ENCODE results near the gene NFE2L2. TPM values are rescaled to one million over a fixed set of nuclear protein-coding genes. Genes with fewer than 3 reads are reported as not detected.
"Not testable (repeated sequence)": the region's sequence is repeated elsewhere in the genome, so short reads cannot be mapped to it uniquely, and the experiment has no call there.

Gene NFE2L2
- total RNA-seq, 2 donors from 2014 or later = 58.0 to 65.5 TPM

DNA sequence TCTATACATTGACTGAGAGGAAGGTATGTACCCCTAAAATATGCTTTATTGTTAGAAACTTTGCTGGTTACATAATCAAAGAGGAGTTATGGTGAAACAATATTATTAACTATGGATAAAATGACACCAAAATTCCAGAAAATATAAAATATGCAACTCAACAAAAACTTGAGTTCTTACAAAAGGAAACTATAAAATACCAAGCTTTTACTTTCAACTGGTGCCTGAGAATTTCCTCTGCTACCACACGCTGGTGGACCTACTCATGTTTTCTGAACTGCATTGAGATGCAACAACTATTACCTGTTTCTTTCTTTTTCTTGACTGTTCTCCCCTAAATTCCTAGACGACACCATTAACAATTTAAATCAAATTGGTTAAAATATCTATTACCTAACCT, 8.2 kb upstream of the NFE2L2 start:
- DNase-seq (no peak), ATAC-seq (no peak)
- H3K4me3 Mint-ChIP-seq = no peak overlapping the region
- H3K27ac Mint-ChIP-seq = no peak overlapping the region
- H3K9me3 ChIP-seq (ENCODE audit: control insufficient read depth, low read length, poor library complexity, severe bottlenecking) = no peaks in the 10 kb centered on the region
- no peaks in the 10 kb centered on the region for H3K27me3 Mint-ChIP-seq
- H3K36me3 Mint-ChIP-seq (ENCODE audit: low read depth) = no peaks in the 10 kb centered on the region
- no peaks in the 10 kb centered on the region for H3K4me1 Mint-ChIP-seq

DNA sequence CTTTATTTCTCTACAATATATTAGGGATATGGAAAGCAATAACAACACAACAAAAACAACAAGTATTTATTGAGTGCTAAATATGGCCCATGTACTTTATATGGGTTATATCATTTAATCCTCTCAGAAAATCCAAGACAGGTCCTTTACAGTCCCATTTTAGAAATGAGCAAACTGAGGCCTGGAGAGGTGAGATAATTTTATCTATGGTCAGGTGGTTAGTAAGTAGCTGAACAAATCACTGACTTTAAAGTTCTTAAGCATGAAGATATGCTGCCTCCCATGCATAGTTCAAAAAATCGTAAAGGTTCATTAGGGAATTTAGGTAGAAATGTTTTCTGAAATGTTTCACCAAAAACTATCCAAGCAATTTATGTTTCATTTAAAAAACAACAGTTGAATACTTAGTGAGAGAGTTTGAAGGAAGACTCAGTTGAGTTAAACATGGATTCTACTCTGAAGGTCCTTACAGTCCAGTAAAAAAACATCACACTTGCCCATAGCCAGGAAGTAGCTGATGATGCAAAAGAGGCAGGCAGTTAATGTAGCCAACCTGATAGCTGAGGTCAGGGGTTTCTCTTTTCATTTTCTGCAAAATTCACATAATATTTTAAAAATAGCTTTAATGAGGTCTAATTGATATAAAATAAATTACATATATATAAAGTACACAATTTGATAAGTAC, 7.6 kb upstream of the NFE2L2 start:
- H3K9me3 ChIP-seq (ENCODE audit: control insufficient read depth, low read length, poor library complexity, severe bottlenecking) = no peaks in the 10 kb centered on the region
- Mint-ChIP-seq H3K36me3 (ENCODE audit: low read depth) (no peaks in the 10 kb centered on the region), H3K27ac (no peak overlapping the region)

DNA sequence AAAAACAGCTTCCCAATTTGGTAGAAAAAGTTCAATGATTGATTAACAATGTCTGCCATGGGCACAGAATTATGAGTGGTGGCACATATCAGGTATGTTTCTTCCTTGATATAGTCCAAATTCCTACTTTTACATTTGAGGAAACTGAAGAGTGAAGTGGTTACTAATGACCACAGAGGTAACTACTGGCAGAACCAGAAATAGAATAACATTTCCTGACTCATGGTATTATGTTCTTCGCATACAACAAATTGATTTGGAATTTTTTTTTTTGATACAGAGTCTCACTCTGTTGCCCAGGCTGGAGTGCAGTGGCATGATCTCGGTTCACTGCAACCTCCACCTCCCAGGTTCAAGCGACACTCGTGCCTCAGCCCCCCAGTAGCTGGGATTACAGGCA, 6.0 kb upstream of the NFE2L2 start:
- no peak overlapping the region for H3K4me3 Mint-ChIP-seq
- H3K9me3 ChIP-seq (ENCODE audit: control insufficient read depth, low read length, poor library complexity, severe bottlenecking) = no peaks in the 10 kb centered on the region
- no peak overlapping the region for H3K27ac Mint-ChIP-seq
- ATAC-seq (no peak), DNase-seq (no peak)
- no peaks in the 10 kb centered on the region for H3K36me3 Mint-ChIP-seq (ENCODE audit: low read depth)
- H3K27me3 Mint-ChIP-seq = no peaks in the 10 kb centered on the region
- peaks cover 14% of the 10 kb centered on the region for H3K4me1 Mint-ChIP-seq

More for the DNA sequence above, 7.6 kb upstream of the NFE2L2 start:
- DNase-seq (no peak), ATAC-seq (no peak)
- H3K4me1 Mint-ChIP-seq = peaks cover 3% of the 10 kb centered on the region
- H3K27me3 Mint-ChIP-seq = no peaks in the 10 kb centered on the region
- H3K4me3 Mint-ChIP-seq = no peak overlapping the region

DNA sequence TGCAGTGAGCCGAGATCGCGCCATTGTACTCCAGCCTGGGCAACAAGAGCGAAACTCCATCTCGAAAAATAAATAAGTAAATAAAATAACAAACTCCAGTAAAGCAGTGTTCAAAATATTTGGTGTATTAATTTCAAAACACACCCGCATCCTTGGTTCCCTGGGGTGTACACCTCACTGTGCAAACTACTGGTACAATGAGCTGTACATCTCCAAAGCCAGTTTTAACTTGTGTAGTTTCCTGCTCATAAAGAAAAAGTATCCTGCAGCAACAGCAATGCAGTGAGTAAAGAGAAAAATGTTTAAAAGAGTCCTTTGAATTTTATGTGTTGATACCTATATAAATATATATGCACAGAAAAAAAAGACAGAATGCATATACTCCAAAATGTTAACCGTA, 4.4 kb upstream of the NFE2L2 start:
- H3K9me3 ChIP-seq (ENCODE audit: control insufficient read depth, low read length, poor library complexity, severe bottlenecking) = no peaks in the 10 kb centered on the region
- no peak overlapping the region for H3K27ac Mint-ChIP-seq
- no peak for DNase-seq
- no peaks in the 10 kb centered on the region for H3K36me3 Mint-ChIP-seq (ENCODE audit: low read depth)
- ATAC-seq = no peak
- peaks cover 17% of the 10 kb centered on the region for H3K4me1 Mint-ChIP-seq
- H3K4me3 Mint-ChIP-seq = no peak overlapping the region
- no peaks in the 10 kb centered on the region for H3K27me3 Mint-ChIP-seq

DNA sequence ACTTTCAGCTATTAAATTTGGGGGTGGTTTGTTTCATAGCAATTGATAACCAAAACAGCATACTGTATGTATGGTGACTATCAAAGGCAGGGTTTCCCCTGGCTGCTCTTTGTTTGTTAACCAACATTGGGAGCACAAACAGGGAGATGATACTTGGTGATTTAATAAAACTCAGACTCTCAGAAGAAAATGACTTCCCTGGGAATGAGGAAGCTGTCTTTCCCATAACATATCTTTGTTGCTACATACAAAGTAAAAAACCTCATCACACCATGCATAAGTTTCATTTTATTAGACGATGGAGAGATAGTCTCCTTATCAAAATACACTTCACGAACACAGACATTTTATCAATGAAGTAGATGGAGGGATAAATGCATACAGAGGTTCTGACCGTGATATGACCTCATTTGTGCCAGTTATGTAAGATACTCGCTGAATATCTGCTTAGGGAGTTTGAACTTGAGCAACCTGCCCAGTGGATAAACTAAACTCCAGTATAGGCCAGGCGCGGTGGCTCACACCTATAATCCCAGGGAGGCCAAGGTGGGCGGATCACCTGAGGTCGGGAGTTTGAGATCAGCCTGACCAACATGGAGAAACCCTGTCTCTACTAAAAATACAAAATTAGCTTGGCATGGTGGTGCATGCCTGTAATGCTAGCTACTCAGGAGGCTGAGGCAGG, 3.8 kb upstream of the NFE2L2 start:
- H3K4me3 Mint-ChIP-seq = no peak overlapping the region
- H3K27ac Mint-ChIP-seq = no peak overlapping the region
- peaks cover 17% of the 10 kb centered on the region for H3K4me1 Mint-ChIP-seq
- DNase-seq = no peak
- H3K36me3 Mint-ChIP-seq (ENCODE audit: low read depth) = no peaks in the 10 kb centered on the region
- H3K9me3 ChIP-seq (ENCODE audit: control insufficient read depth, low read length, poor library complexity, severe bottlenecking) = no peaks in the 10 kb centered on the region
- H3K27me3 Mint-ChIP-seq = no peaks in the 10 kb centered on the region
- no peak for ATAC-seq

DNA sequence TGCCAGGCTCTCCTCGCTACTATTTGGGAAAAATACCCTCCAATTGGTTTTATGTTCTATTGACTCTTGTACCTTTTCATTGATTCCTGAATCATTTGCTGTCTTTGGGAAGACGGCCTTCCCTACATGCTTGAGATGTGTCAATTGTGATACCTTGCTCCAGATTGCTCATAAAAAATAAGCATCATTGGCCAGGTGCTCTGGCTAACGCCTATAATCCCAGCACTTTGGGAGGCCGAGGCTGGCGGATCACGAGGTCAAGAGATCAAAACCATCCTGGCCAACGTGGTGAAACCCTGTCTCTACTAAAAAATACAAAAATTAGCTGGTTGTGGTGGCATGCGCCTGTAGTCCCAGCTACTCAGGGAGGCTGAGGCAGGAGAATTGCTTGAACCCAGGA, 2.4 kb upstream of the NFE2L2 start:
- Mint-ChIP-seq H3K4me1 (peaks cover 23% of the 10 kb centered on the region), H3K27ac (peak overlapping the region; percentile 56)
- ATAC-seq; H3K4me3 Mint-ChIP-seq; H3K27me3 Mint-ChIP-seq; H3K36me3 Mint-ChIP-seq (ENCODE audit: low read depth); H3K9me3 ChIP-seq (ENCODE audit: control insufficient read depth, low read length, poor library complexity, severe bottlenecking); DNase-seq: not testable (repeated sequence)

DNA sequence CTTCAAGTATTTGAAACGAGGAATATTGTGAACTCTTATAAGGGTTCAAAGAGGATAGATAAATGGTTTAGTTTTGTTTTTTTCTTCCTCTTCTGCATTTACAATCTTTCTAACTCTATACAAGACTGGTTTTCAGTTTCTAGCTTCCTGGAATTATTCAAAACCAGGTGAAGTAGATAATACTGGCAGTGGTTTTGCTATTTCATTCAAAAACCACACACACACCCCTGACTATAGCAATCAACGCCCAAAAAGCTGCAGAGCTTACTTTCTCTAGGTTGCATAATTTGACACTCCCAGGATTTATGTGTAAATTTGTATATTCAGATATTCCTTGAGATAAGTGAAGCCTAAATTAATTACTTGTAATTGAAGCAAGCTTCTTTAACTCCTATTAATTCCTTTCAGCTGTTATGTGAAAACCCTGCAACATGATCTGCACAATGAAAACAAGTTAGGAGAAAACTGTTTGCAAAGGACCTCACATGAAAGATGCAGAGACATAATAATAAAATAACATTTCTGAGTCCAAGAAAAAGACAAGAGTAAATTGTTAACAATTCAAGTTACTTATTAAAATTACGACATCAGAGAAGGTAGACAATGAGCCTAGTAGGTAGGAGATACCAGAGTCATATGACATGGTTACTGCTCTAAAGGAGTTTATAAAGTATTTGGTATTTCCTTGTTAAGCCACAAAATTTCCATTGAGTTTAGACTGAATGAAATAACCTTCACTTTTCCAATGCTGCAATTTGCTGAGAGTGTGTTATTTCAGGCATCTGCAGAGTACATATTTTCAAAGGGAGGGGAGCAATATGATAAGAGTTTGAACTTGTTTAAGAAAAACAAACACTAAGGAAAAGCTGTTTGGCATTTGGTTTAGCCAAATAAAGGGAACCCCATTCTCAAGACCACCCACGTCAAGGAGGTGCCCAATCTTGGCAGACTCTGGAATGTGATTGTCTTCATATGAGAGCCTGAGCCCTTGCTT, 1.6 kb upstream of the NFE2L2 start:
- H3K4me1 Mint-ChIP-seq = peaks cover 29% of the 10 kb centered on the region
- H3K4me3 Mint-ChIP-seq = peak overlapping the region; percentile 96
- no peaks in the 10 kb centered on the region for H3K36me3 Mint-ChIP-seq (ENCODE audit: low read depth)
- ATAC-seq (no peak), DNase-seq (no peak)
- peak overlapping the region; percentile 99 for H3K27ac Mint-ChIP-seq
- no peaks in the 10 kb centered on the region for H3K9me3 ChIP-seq (ENCODE audit: control insufficient read depth, low read length, poor library complexity, severe bottlenecking)
- H3K27me3 Mint-ChIP-seq = no peaks in the 10 kb centered on the region

DNA sequence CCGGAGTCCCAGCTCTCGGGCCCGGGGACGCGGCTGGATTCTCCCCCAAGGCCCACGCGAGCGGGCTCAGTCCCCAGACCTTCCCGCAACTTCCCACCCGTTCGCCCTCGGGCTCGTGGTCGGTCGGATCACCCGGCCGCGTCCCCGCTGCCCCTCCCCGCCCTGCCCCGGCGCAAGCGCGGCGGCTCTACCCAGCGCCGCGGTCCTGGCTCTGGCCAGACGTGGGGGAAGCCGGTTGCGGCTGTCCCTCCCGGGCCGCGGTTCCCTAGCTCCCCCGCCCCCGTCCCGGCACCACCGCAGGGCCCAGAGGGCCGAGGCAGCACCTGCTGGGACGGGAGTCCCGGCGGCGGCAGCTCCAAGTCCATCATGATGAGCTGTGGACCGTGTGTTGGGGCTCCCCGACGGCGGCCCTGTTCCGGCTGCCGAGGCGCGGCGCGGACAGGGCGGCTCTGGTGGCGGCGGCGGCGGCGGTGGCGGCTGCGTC, 276 bp downstream of the NFE2L2 start:
- no peak for ATAC-seq
- H3K9me3 ChIP-seq (ENCODE audit: control insufficient read depth, low read length, poor library complexity, severe bottlenecking) = no peaks in the 10 kb centered on the region
- peak in 2 of 3 donors; percentile 26 to 29 for DNase-seq
- Mint-ChIP-seq H3K4me1 (peaks cover 37% of the 10 kb centered on the region), H3K4me3 (peak overlapping the region; percentile 96), H3K36me3 (ENCODE audit: low read depth) (no peaks in the 10 kb centered on the region), H3K27ac (peak overlapping the region; percentile 99), H3K27me3 (no peaks in the 10 kb centered on the region)

DNA sequence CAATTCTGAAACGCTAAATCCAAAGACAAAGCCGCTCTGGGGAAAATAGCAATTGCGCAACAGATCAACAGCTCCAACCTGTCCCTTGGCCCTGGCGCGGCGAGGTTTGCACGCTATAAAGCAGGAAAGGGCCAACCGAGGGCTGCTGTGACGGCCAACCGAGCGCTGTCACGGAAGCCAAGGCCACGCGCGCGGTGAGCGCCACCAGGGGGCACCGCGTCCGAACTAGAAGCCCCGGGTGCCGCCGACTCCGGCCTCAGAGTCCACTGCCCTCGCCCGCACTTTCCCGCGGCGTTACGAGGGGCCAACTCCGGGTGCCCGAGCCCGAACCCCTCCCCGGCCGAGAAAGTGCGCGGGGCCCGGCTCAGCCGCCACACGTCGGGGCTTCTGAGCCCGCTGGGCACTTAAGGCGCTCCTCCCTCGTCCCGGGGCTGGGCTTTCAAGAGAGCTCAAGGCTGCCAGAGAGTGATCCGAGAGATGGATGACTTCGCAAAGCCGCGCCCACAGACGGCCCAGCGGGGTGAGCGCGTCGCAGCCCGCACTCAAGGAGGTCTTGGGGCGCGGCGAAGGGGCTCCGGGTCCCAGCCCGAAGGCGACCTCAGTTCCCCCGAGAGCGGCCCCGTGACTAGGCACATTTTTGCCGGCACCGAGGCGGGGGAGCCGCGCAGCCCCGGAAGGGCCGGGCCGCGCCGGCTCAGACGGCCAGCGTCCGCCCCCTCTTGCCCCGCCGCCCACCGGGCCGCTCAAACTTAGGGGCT, 897 bp downstream of the NFE2L2 start:
- Mint-ChIP-seq H3K27ac (peak overlapping the region; percentile 94), H3K4me1 (peaks cover 43% of the 10 kb centered on the region), H3K36me3 (ENCODE audit: low read depth) (no peaks in the 10 kb centered on the region), H3K4me3 (peak overlapping the region; percentile 96), H3K27me3 (no peaks in the 10 kb centered on the region)
- peak; percentile 68 for ATAC-seq
- DNase-seq = peak; percentile 90 to 94 (median 93)
- no peaks in the 10 kb centered on the region for H3K9me3 ChIP-seq (ENCODE audit: control insufficient read depth, low read length, poor library complexity, severe bottlenecking)

DNA sequence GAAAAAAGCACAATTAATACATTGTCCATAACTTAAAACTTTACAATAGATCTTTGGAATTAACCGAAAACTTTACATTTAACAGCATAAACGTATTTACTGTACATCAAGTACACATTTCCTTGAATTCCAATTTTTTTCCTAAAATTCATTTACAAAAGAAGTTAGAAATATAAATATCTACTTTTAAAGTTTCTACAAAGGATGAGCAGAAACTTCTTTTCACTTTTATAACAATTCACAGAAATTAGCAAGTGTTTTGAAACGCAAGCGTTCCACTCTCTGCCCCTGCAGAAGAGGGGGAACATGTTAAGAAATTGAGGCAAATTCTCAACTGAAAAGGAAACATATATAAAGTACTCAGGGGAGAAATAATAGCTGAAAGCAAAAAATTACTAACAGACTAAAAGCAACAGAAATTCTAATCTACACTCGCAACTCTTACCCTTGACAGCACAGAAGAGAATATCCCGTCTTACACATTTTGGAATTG, 1.5 kb downstream of the NFE2L2 start:
- no peaks in the 10 kb centered on the region for H3K27me3 Mint-ChIP-seq
- H3K4me3 Mint-ChIP-seq = peak overlapping the region; percentile 96
- H3K9me3 ChIP-seq (ENCODE audit: control insufficient read depth, low read length, poor library complexity, severe bottlenecking) = no peaks in the 10 kb centered on the region
- peak overlapping the region; percentile 94 for H3K27ac Mint-ChIP-seq
- no peak for DNase-seq
- no peaks in the 10 kb centered on the region for H3K36me3 Mint-ChIP-seq (ENCODE audit: low read depth)
- H3K4me1 Mint-ChIP-seq = peaks cover 48% of the 10 kb centered on the region
- ATAC-seq = no peak

DNA sequence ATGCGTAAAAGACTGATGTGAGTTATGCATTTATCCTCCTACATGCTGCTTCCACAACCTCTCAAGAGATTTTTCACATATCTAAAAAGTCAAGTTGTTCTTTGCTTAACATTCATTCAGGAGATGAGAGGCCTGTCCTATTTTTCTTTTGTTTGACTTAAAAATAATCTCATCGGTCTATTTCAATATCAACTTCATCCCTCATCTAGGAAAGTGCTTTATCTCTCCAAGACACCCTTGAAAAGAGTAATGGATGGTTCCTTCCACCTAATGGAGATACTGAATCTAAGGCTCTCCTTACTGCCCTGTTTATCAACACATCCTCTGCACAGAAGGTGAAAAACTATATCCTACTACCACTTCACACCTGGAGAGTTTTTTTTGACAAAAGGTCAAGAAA, 2.4 kb downstream of the NFE2L2 start:
- no peak for DNase-seq
- Mint-ChIP-seq H3K4me1 (peaks cover 53% of the 10 kb centered on the region), H3K27me3 (no peaks in the 10 kb centered on the region), H3K27ac (peak overlapping the region; percentile 94), H3K4me3 (peak overlapping the region; percentile 96), H3K36me3 (ENCODE audit: low read depth) (no peaks in the 10 kb centered on the region)
- no peak for ATAC-seq
- no peaks in the 10 kb centered on the region for H3K9me3 ChIP-seq (ENCODE audit: control insufficient read depth, low read length, poor library complexity, severe bottlenecking)

Measured in T-helper 17 cell (primary cell).